Gastrocnemius medialis (tissue), 4 donors: ENCODE results near the gene KDM3A. TPM values are rescaled to one million over a fixed set of nuclear protein-coding genes. Genes with fewer than 3 reads are reported as not detected.

Experiments
- ATAC-seq, 2 donors: fragments of 150-250 bp; one replicate each; pipeline ENCODE4 v1.9.1; 2016
- DNase-seq, 2 donors: peaks; one replicate each; pipeline ENCODE4 v3.0.0-alpha.2; 2019
- H3K27ac ChIP-seq, 4 donors: fragments of 200-600 bp; sonication (generic); 1 replicate in 1 of 4; 2 replicates in 3 of 4; pipeline ENCODE4 v1.5.1; 2016 to 2018; ENCODE audit warnings: mild to moderate bottlenecking in 2 of 4, moderate library complexity in 1 of 4
- H3K27me3 ChIP-seq, 3 donors: fragments of 200-600 bp; sonication (generic) in 2 of 3; 1 replicate in 1 of 3; 2 replicates in 2 of 3; pipeline versions ENCODE4 v1.5.1 to v1.6.0; 2016 to 2019; ENCODE audit warnings: mild to moderate bottlenecking in 1 of 3, moderate library complexity in 1 of 3
- H3K36me3 ChIP-seq, 2 donors: fragments of 200-600 bp; sonication (generic) in 1 of 2; one replicate each; pipeline ENCODE4 v1.5.1; 2017 to 2018
- H3K4me1 ChIP-seq, 2 donors: fragments of 200-600 bp; sonication (generic) in 1 of 2; one replicate each; pipeline ENCODE4 v1.5.1; 2016 to 2017; ENCODE audit warnings: mild to moderate bottlenecking in 2 of 2
- H3K4me3 ChIP-seq, 4 donors: fragments of 200-600 bp; sonication (generic) in 3 of 4; 1 replicate in 1 of 4; 2 replicates in 3 of 4; pipeline ENCODE4 v1.5.1; 2016 to 2019; ENCODE audit warnings: mild to moderate bottlenecking in 2 of 4
- H3K9me3 ChIP-seq, 3 donors: fragments of 200-600 bp; sonication (generic) in 2 of 3; 1 replicate in 1 of 3; 2 replicates in 2 of 3; pipeline ENCODE4 v1.5.1; 2016 to 2019
- CTCF ChIP-seq, 5 experiments: fragments of 450-650 bp in 3 of 5; fragments of 200-600 bp in 2 of 5; sonication (generic) in 2 of 5; IDR thresholded peaks in 4 of 5; conservative IDR thresholded peaks in 1 of 5; 1 replicate in 4 of 5; 2 replicates in 1 of 5; pipeline ENCODE4 v1.5.1; 2016 to 2019; ENCODE audit warnings: antibody characterized with exemption in 5 of 5, mild to moderate bottlenecking in 3 of 5, moderate library complexity in 3 of 5
- POLR2A ChIP-seq, 2 donors: fragments of 450-650 bp; IDR thresholded peaks; one replicate each; pipeline ENCODE4 v1.6.1; 2017; ENCODE audit warnings: antibody characterized with exemption in 2 of 2, mild to moderate bottlenecking in 2 of 2, moderate library complexity in 2 of 2
- in situ Hi-C, 4 donors: fragments of 200-750 bp; cut with MboI; loops; one replicate each; pipeline versions ENCODE4 v1.15.0 to v1.8.0; 2017; ENCODE audit warnings: low sequenced_read_pairs in 4 of 4
- intact Hi-C: fragments of 100-400 bp; cut with DNase I; formaldehyde crosslinking; loops from one replicate; pipeline ENCODE4 v1.15.1; 2023; ENCODE audit warnings: low total_unique reads
- total RNA-seq, 4 donors: library from RNA; depleted of rRNA; stranded (reverse); fragments of >200 nt; gene quantifications; one replicate each; pipeline versions ENCODE4 v1.1.0 to v1.2.3, GENCODE V29; 2016

KDM3A gene
- total RNA-seq, 4 donors from 2014 or later, result 20.7 to 36.8 (median 26.1) TPM

GRCh38 chr2:86520153-86520552 lies 79.0 kb downstream of the KDM3A start:
- ATAC-seq (no peak), DNase-seq (no peak)
- no peak for TF ChIP-seq CTCF (IDR thresholded peaks at IDR 0.05 in 4 of 5, conservative IDR thresholded peaks at IDR 0.05 in 1 of 5)
- no peak for TF ChIP-seq POLR2A (IDR thresholded peaks at IDR 0.05)
- no peaks in the 10 kb centered on the region for H3K27me3 ChIP-seq
- no peaks in the 10 kb centered on the region for H3K36me3 ChIP-seq
- no peaks in the 10 kb centered on the region for H3K9me3 ChIP-seq
- peaks cover 0 to 2% of the 10 kb centered on the region in 2 donors for H3K4me1 ChIP-seq
- H3K27ac ChIP-seq, result no peak overlapping the region
- in situ Hi-C loops, result no loop called here
- no peak overlapping the region for H3K4me3 ChIP-seq
- intact Hi-C loops, result no loop called here

- H3K27ac ChIP-seq, result no peak overlapping the region
- DNase-seq (no peak), ATAC-seq (no peak)
- H3K4me3 ChIP-seq, result no peak overlapping the region
- H3K4me1 ChIP-seq, result no peaks in the 10 kb centered on the region
- no peaks in the 10 kb centered on the region for H3K9me3 ChIP-seq
- TF ChIP-seq CTCF (IDR thresholded peaks at IDR 0.05 in 4 of 5, conservative IDR thresholded peaks at IDR 0.05 in 1 of 5) (no peak), POLR2A (IDR thresholded peaks at IDR 0.05) (no peak)
- peaks cover 0 to 9% of the 10 kb centered on the region in 2 donors for H3K36me3 ChIP-seq
- intact Hi-C loops (no loop called here), in situ Hi-C loops (no loop called here)
- H3K27me3 ChIP-seq, result no peaks in the 10 kb centered on the region
Observed at GRCh38 chr2:86521922-86522321, 80.8 kb downstream of the KDM3A start.

GRCh38 chr2:86522711-86523110 lies 81.5 kb downstream of the KDM3A start:
- in situ Hi-C loops, result no loop called here
- TF ChIP-seq CTCF (IDR thresholded peaks at IDR 0.05 in 4 of 5, conservative IDR thresholded peaks at IDR 0.05 in 1 of 5), result no peak
- TF ChIP-seq POLR2A (IDR thresholded peaks at IDR 0.05), result no peak
- Histone ChIP-seq H3K27ac (no peak overlapping the region), H3K4me3 (no peak overlapping the region), H3K36me3 (peaks cover 0 to 17% of the 10 kb centered on the region in 2 donors), H3K9me3 (no peaks in the 10 kb centered on the region), H3K4me1 (no peaks in the 10 kb centered on the region), H3K27me3 (no peaks in the 10 kb centered on the region)
- no peak for DNase-seq
- intact Hi-C loops, result no loop called here
- ATAC-seq, result no peak

GRCh38 chr2:86523491-86523890 lies 82.3 kb downstream of the KDM3A start:
- H3K36me3 ChIP-seq, result peaks cover 0 to 21% of the 10 kb centered on the region in 2 donors
- no peaks in the 10 kb centered on the region for H3K4me1 ChIP-seq
- H3K27me3 ChIP-seq, result no peaks in the 10 kb centered on the region
- no peak for DNase-seq
- no peak overlapping the region for H3K27ac ChIP-seq
- intact Hi-C loops, result no loop called here
- no peak overlapping the region for H3K4me3 ChIP-seq
- in situ Hi-C loops, result no loop called here
- TF ChIP-seq POLR2A (IDR thresholded peaks at IDR 0.05), result no peak
- no peaks in the 10 kb centered on the region for H3K9me3 ChIP-seq
- ATAC-seq, result no peak

- no peak for ATAC-seq
- Histone ChIP-seq H3K9me3 (no peaks in the 10 kb centered on the region), H3K36me3 (peaks cover 0 to 28% of the 10 kb centered on the region in 2 donors), H3K27me3 (no peaks in the 10 kb centered on the region), H3K4me3 (no peak overlapping the region), H3K27ac (no peak overlapping the region), H3K4me1 (no peaks in the 10 kb centered on the region)
- in situ Hi-C loops, result no loop called here
- DNase-seq, result no peak
- no peak for TF ChIP-seq CTCF (IDR thresholded peaks at IDR 0.05 in 4 of 5, conservative IDR thresholded peaks at IDR 0.05 in 1 of 5)
- no peak for TF ChIP-seq POLR2A (IDR thresholded peaks at IDR 0.05)
- intact Hi-C loops, result no loop called here
Observed at GRCh38 chr2:86525421-86526340, 84.5 kb downstream of the KDM3A start.
